ENCODE measurements around the gene XKR8. TPM values are rescaled to one million over a fixed set of nuclear protein-coding genes. Genes with fewer than 3 reads are reported as not detected.

Gene XKR8
- total and polyA plus RNA-seq, 3 donors from 2014 or later = 7.8 to 11.7 (median 10.9) TPM

- intact Hi-C loops (cut with DNase I; ENCODE audit: low total_unique reads) = no loop called here
- no peaks in the 10 kb centered on the region for H3K27me3 ChIP-seq
- no peaks in the 10 kb centered on the region for H3K9me3 ChIP-seq
- H3K27ac ChIP-seq = no peak overlapping the region
- 84 to 94% methylated on average over 5 of the region's 5 CpGs for WGBS, 2 donors
- H3K4me1 ChIP-seq = peaks cover 10% of the 10 kb centered on the region
- DNase-seq = no peak
- no peak for TF ChIP-seq POLR2A (IDR thresholded peaks at IDR 0.05)
- no peak for TF ChIP-seq CTCF (IDR thresholded peaks at IDR 0.05)
- H3K36me3 ChIP-seq (ENCODE audit: low read depth, missing control alignments) = no peaks in the 10 kb centered on the region
- H3K4me3 ChIP-seq = no peak overlapping the region
Observed at GRCh38 chr1:27957655-27958054, 2.1 kb upstream of the XKR8 start.

- no peak for DNase-seq
- no peaks in the 10 kb centered on the region for H3K9me3 ChIP-seq
- peaks cover 10% of the 10 kb centered on the region for H3K4me1 ChIP-seq
- no peaks in the 10 kb centered on the region for H3K27me3 ChIP-seq
- TF ChIP-seq POLR2A (IDR thresholded peaks at IDR 0.05) (no peak), CTCF (IDR thresholded peaks at IDR 0.05) (no peak)
- no peak overlapping the region for H3K27ac ChIP-seq
- H3K36me3 ChIP-seq (ENCODE audit: low read depth, missing control alignments) = no peaks in the 10 kb centered on the region
- intact Hi-C loops (cut with DNase I; ENCODE audit: low total_unique reads) = no loop called here
- H3K4me3 ChIP-seq = no peak overlapping the region
- 85 to 96% methylated on average over 12 to 22 of the region's 26 CpGs for WGBS, 2 donors
Observed at GRCh38 chr1:27958513-27958912, 1.3 kb upstream of the XKR8 start.

- no peaks in the 10 kb centered on the region for H3K36me3 ChIP-seq (ENCODE audit: low read depth, missing control alignments)
- peak overlapping the region in 1 of 2 donors; percentile 90 for H3K27ac ChIP-seq
- intact Hi-C loops (cut with DNase I; ENCODE audit: low total_unique reads) = no loop called here
- H3K4me3 ChIP-seq = peak overlapping the region in 1 of 2 donors; percentile 77
- H3K9me3 ChIP-seq = no peaks in the 10 kb centered on the region
- no peaks in the 10 kb centered on the region for H3K27me3 ChIP-seq
- H3K4me1 ChIP-seq = peaks cover 10% of the 10 kb centered on the region
- TF ChIP-seq CTCF (IDR thresholded peaks at IDR 0.05) (no peak), POLR2A (IDR thresholded peaks at IDR 0.05) (no peak)
- WGBS, 2 donors = 44 to 52% methylated on average over 8 to 13 of the region's 13 CpGs
- DNase-seq = no peak
Observed at GRCh38 chr1:27960762-27961645, 1.2 kb downstream of the XKR8 start.

- Histone ChIP-seq H3K4me3 (no peak overlapping the region), H3K27me3 (no peaks in the 10 kb centered on the region), H3K36me3 (ENCODE audit: low read depth, missing control alignments) (no peaks in the 10 kb centered on the region), H3K27ac (peak overlapping the region in 1 of 2 donors; percentile 90), H3K9me3 (no peaks in the 10 kb centered on the region), H3K4me1 (peaks cover 10% of the 10 kb centered on the region)
- intact Hi-C loops (cut with DNase I; ENCODE audit: low total_unique reads) = no loop called here
- no peak for TF ChIP-seq POLR2A (IDR thresholded peaks at IDR 0.05)
- TF ChIP-seq CTCF (IDR thresholded peaks at IDR 0.05) = no peak
- no peak for DNase-seq
- WGBS, 2 donors = 60 to 67% methylated on average over 4 of the region's 4 CpGs
Observed at GRCh38 chr1:27961646-27962221, 2.0 kb downstream of the XKR8 start.

All from testis (tissue), 3 donors.